Measurements from ENCODE around the gene HIVEP2. TPM values are rescaled to one million over a fixed set of nuclear protein-coding genes. Genes with fewer than 3 reads are reported as not detected.

The HIVEP2 gene
- polyA plus RNA-seq, 3 donors = 0.16 to 1.4 (median 0.64) TPM

- intact Hi-C loops (cut with micrococcal nuclease) = no loop called here
- peaks cover 18 to 28% of the 10 kb centered on the region in 2 donors for H3K36me3 Mint-ChIP-seq
Observed at GRCh38 chr6:142761756-142762155, 183.2 kb downstream of the HIVEP2 start.

GRCh38 chr6:142760152-142760551 lies 184.8 kb downstream of the HIVEP2 start:
- TF ChIP-seq CTCF (IDR thresholded peaks at IDR 0.05) = no peak
- Mint-ChIP-seq H3K27me3 (ENCODE audit: low read depth in 3 of 3) (no peaks in the 10 kb centered on the region), H3K4me3 (no peak overlapping the region), H3K27ac (no peak overlapping the region), H3K4me1 (no peaks in the 10 kb centered on the region), H3K36me3 (peaks cover 18 to 28% of the 10 kb centered on the region in 2 donors), H3K9me3 (peaks cover 0 to 2% (median 0%) of the 10 kb centered on the region in 7 donors)
- Histone ChIP-seq H3K27me3 (ENCODE audit: control insufficient read depth in 2 of 2, insufficient read depth in 2 of 2, low read length in 2 of 2) (no peaks in the 10 kb centered on the region), H3K4me3 (replicated peaks in 1 of 3; ENCODE audit: low read depth in 2 of 3, low read length in 3 of 3) (no peak overlapping the region), H2AFZ (ENCODE audit: insufficient read depth, low read depth, low read length, poor library complexity, severe bottlenecking) (no peak overlapping the region), H3K79me2 (ENCODE audit: insufficient read depth, low read length) (no peaks in the 10 kb centered on the region), H3K4me1 (ENCODE audit: control insufficient read depth in 1 of 2, insufficient read depth in 2 of 2, low read length in 2 of 2) (no peaks in the 10 kb centered on the region), H3K9ac (ENCODE audit: insufficient read depth, low read length, poor library complexity, severe bottlenecking) (no peak overlapping the region), H3K27ac (ENCODE audit: low read depth in 1 of 2, low read length in 2 of 2) (no peak overlapping the region), H3K4me2 (replicated peaks; ENCODE audit: extremely low read depth, low read length, poor library complexity, severe bottlenecking) (no peak overlapping the region), H4K20me1 (ENCODE audit: insufficient read depth, low read length) (no peaks in the 10 kb centered on the region), H3K9me3 (replicated peaks in 1 of 2; ENCODE audit: control insufficient read depth in 1 of 2, insufficient read depth in 1 of 2, low read length in 2 of 2) (no peaks in the 10 kb centered on the region), H3K36me3 (replicated peaks in 1 of 2; ENCODE audit: control insufficient read depth in 1 of 2, insufficient read depth in 2 of 2, low read length in 2 of 2) (peaks cover 7 to 28% of the 10 kb centered on the region in 2 donors)
- WGBS (ENCODE audit: insufficient coverage) = 100% methylated on average over 1 of the region's 7 CpGs
- DNase-seq = no peak
- intact Hi-C loops (cut with micrococcal nuclease) = no loop called here

More at GRCh38 chr6:142761756-142762155, 183.2 kb downstream of the HIVEP2 start:
- Mint-ChIP-seq H3K4me1 (no peaks in the 10 kb centered on the region), H3K27me3 (ENCODE audit: low read depth in 3 of 3) (no peaks in the 10 kb centered on the region), H3K9me3 (peaks cover 0 to 2% (median 0%) of the 10 kb centered on the region in 7 donors), H3K4me3 (no peak overlapping the region), H3K27ac (no peak overlapping the region)
- no peak for TF ChIP-seq CTCF (IDR thresholded peaks at IDR 0.05)
- H2AFZ ChIP-seq (ENCODE audit: insufficient read depth, low read depth, low read length, poor library complexity, severe bottlenecking) = no peak overlapping the region
- no peak overlapping the region for H3K4me2 ChIP-seq (replicated peaks; ENCODE audit: extremely low read depth, low read length, poor library complexity, severe bottlenecking)
- H3K4me1 ChIP-seq (ENCODE audit: control insufficient read depth in 1 of 2, insufficient read depth in 2 of 2, low read length in 2 of 2) = no peaks in the 10 kb centered on the region
- no peak overlapping the region for H3K27ac ChIP-seq (ENCODE audit: low read depth in 1 of 2, low read length in 2 of 2)
- H4K20me1 ChIP-seq (ENCODE audit: insufficient read depth, low read length) = no peaks in the 10 kb centered on the region
- H3K9me3 ChIP-seq (replicated peaks in 1 of 2; ENCODE audit: control insufficient read depth in 1 of 2, insufficient read depth in 1 of 2, low read length in 2 of 2) = no peaks in the 10 kb centered on the region
- H3K4me3 ChIP-seq (replicated peaks in 1 of 3; ENCODE audit: low read depth in 2 of 3, low read length in 3 of 3) = no peak overlapping the region
- peaks cover 7 to 28% of the 10 kb centered on the region in 2 donors for H3K36me3 ChIP-seq (replicated peaks in 1 of 2; ENCODE audit: control insufficient read depth in 1 of 2, insufficient read depth in 2 of 2, low read length in 2 of 2)
- no peaks in the 10 kb centered on the region for H3K27me3 ChIP-seq (ENCODE audit: control insufficient read depth in 2 of 2, insufficient read depth in 2 of 2, low read length in 2 of 2)
- H3K79me2 ChIP-seq (ENCODE audit: insufficient read depth, low read length) = no peaks in the 10 kb centered on the region
- 90% methylated on average over 1 of the region's 1 CpG for WGBS (ENCODE audit: insufficient coverage)
- DNase-seq = no peak
- no peak overlapping the region for H3K9ac ChIP-seq (ENCODE audit: insufficient read depth, low read length, poor library complexity, severe bottlenecking)
